SU-DHL-6 (cell line): ENCODE results near the gene CYB5B.

Experiments used
- H2AFZ ChIP-seq: fragments of 200-600 bp; sonication (generic); 2 replicates; pipeline ENCODE4 v1.6.1; 2014; ENCODE audit warnings: low read depth, mild to moderate bottlenecking, moderate library complexity, mixed read lengths, antibody characterized with exemption, low read length; ENCODE audit not compliant: severe bottlenecking
- H3F3A ChIP-seq: fragments of 200-600 bp; shearing (Covaris generic); 2 replicates; pipeline ENCODE4 v1.6.0; 2016; ENCODE audit warnings: antibody characterized with exemption, mild to moderate bottlenecking; ENCODE audit not compliant: insufficient read depth
- H3K27ac ChIP-seq: fragments of 200-600 bp; sonication (generic); 2 replicates; pipeline ENCODE4 v1.5.1; 2016; ENCODE audit warnings: low read depth, mild to moderate bottlenecking, low read length, moderate library complexity, mixed read lengths
- H3K27me3 ChIP-seq: fragments of 200-600 bp; sonication (generic), shearing (Covaris generic); 2 replicates; pipeline ENCODE4 v1.6.0; 2014; ENCODE audit warnings: mild to moderate bottlenecking, low read length
- H3K36me3 ChIP-seq: fragments of 200-600 bp; sonication (generic); 2 replicates; pipeline ENCODE4 v1.6.1; 2014; ENCODE audit warnings: mild to moderate bottlenecking, low read length, mixed read lengths
- H3K4me2 ChIP-seq: fragments of 300-600, 200-600 bp; shearing (Covaris generic), sonication (generic); 2 replicates; pipeline ENCODE4 v1.6.0; 2014; ENCODE audit warnings: low read length, low read depth, mild to moderate bottlenecking; ENCODE audit not compliant: poor library complexity, severe bottlenecking
- H3K4me3 ChIP-seq: fragments of 200-600 bp; sonication (generic); 2 replicates; pipeline ENCODE4 v1.5.1; 2014; ENCODE audit warnings: antibody characterized with exemption, low read length, mild to moderate bottlenecking, mixed read lengths; ENCODE audit not compliant: insufficient read depth, poor library complexity, severe bottlenecking
- H3K79me2 ChIP-seq: fragments of 200-600 bp; sonication (generic); 2 replicates; pipeline ENCODE4 v1.6.1; 2014; ENCODE audit warnings: mild to moderate bottlenecking, low read length, moderate library complexity; ENCODE audit not compliant: insufficient read depth
- H3K9ac ChIP-seq: fragments of 200-600 bp; sonication (generic); 2 replicates; pipeline ENCODE4 v1.7.0; 2014; ENCODE audit warnings: mild to moderate bottlenecking, low read length
- H3K9me2 ChIP-seq: fragments of 200-600 bp; sonication (generic); replicated peaks from 2 replicates; pipeline ENCODE4 v1.6.1; 2014; ENCODE audit warnings: low read length; ENCODE audit not compliant: insufficient read depth
- H3K9me3 ChIP-seq: fragments of 200-600 bp; sonication (generic); 2 replicates; pipeline ENCODE4 v1.6.1; 2014; ENCODE audit warnings: low read length, mixed read lengths; ENCODE audit not compliant: insufficient read depth
- H4K20me1 ChIP-seq: fragments of 200-600 bp; sonication (generic); 2 replicates; pipeline ENCODE4 v1.6.1; 2014; ENCODE audit warnings: low read depth, mild to moderate bottlenecking, antibody characterized with exemption, low read length, moderate library complexity, mixed read lengths
- CTCF ChIP-seq: fragments of 200-600 bp; sonication (generic); IDR thresholded peaks from one replicate; pipeline ENCODE4 v1.5.1; 2017; ENCODE audit warnings: antibody characterized with exemption, mild to moderate bottlenecking, low read length, moderate library complexity; ENCODE audit not compliant: insufficient read depth, poor library complexity, severe bottlenecking
- EZH2phosphoT487 ChIP-seq: fragments of 200-600 bp; sonication (generic), shearing (Covaris generic); conservative IDR thresholded peaks from 2 replicates; pipeline ENCODE4 v1.6.1; 2018; ENCODE audit warnings: mild to moderate bottlenecking, antibody characterized with exemption, low read length, moderate library complexity, mixed read lengths

Gene CYB5B

GRCh38 chr16:69508033-69508755 is 83.8 kb downstream of the CYB5B start:
- no peak overlapping the region for H3K4me3 ChIP-seq
- no peak overlapping the region for H2AFZ ChIP-seq
- no peak overlapping the region for H3K27ac ChIP-seq
- H3F3A ChIP-seq = no peaks in the 10 kb centered on the region
- H3K4me2 ChIP-seq = no peak overlapping the region
- H4K20me1 ChIP-seq = no peaks in the 10 kb centered on the region
- H3K79me2 ChIP-seq = no peaks in the 10 kb centered on the region
- no peaks in the 10 kb centered on the region for H3K9me3 ChIP-seq
- TF ChIP-seq EZH2phosphoT487 (no peak), CTCF (no peak)
- no peaks in the 10 kb centered on the region for H3K36me3 ChIP-seq
- H3K9me2 ChIP-seq = no peaks in the 10 kb centered on the region
- H3K9ac ChIP-seq = no peak overlapping the region
- no peaks in the 10 kb centered on the region for H3K27me3 ChIP-seq

GRCh38 chr16:69509125-69509524 is 84.7 kb downstream of the CYB5B start:
- Histone ChIP-seq H3K27ac (no peak overlapping the region), H3F3A (no peaks in the 10 kb centered on the region), H2AFZ (no peak overlapping the region), H3K9ac (no peak overlapping the region), H3K9me2 (no peaks in the 10 kb centered on the region), H3K79me2 (no peaks in the 10 kb centered on the region), H3K9me3 (no peaks in the 10 kb centered on the region), H3K36me3 (no peaks in the 10 kb centered on the region), H3K4me2 (no peak overlapping the region), H4K20me1 (no peaks in the 10 kb centered on the region), H3K27me3 (no peaks in the 10 kb centered on the region), H3K4me3 (no peak overlapping the region)
- no peak for TF ChIP-seq CTCF
- no peak for TF ChIP-seq EZH2phosphoT487

GRCh38 chr16:69511651-69512050 is 87.2 kb downstream of the CYB5B start:
- H3K9me2 ChIP-seq = no peaks in the 10 kb centered on the region
- no peaks in the 10 kb centered on the region for H3K36me3 ChIP-seq
- no peak for TF ChIP-seq CTCF
- no peak for TF ChIP-seq EZH2phosphoT487
- H3K79me2 ChIP-seq = no peaks in the 10 kb centered on the region
- H3K4me3 ChIP-seq = no peak overlapping the region
- no peak overlapping the region for H3K27ac ChIP-seq
- no peak overlapping the region for H3K4me2 ChIP-seq
- no peaks in the 10 kb centered on the region for H4K20me1 ChIP-seq
- no peak overlapping the region for H3K9ac ChIP-seq
- no peaks in the 10 kb centered on the region for H3K9me3 ChIP-seq
- H3K27me3 ChIP-seq = no peaks in the 10 kb centered on the region
- no peak overlapping the region for H2AFZ ChIP-seq
- no peaks in the 10 kb centered on the region for H3F3A ChIP-seq
